Activated CD4-positive, CD25-positive, alpha-beta regulatory T cell treated with anti-CD3 and anti-CD28 coated beads, Interleukin-2, amount 50 U/mL, for 72 hours (primary cell): ENCODE results near the gene MFAP4.

ENCODE experiments used
- DNase-seq: peaks from one replicate; pipeline ENCODE4 v3.0.0; 2021

The MFAP4 gene

GRCh38 chr17:19384723-19385391 is 2.1 kb downstream of the MFAP4 start:
- DNase-seq: no peak

GRCh38 chr17:19383681-19384470 is 3.1 kb downstream of the MFAP4 start:
- DNase-seq: no peak

GRCh38 chr17:19382531-19383444 is 4.2 kb downstream of the MFAP4 start:
- DNase-seq: no peak

GRCh38 chr17:19381741-19382444 is 5.1 kb downstream of the MFAP4 start:
- no peak for DNase-seq

GRCh38 chr17:19381361-19381740 is 5.6 kb downstream of the MFAP4 start:
- no peak for DNase-seq

- DNase-seq: no peak
These were observed 6.3 kb downstream of the MFAP4 start for GRCh38 chr17:19380481-19381301.

GRCh38 chr17:19379361-19380065 is 7.5 kb downstream of the MFAP4 start:
- DNase-seq: no peak

- DNase-seq: no peak
These were observed 8.3 kb downstream of the MFAP4 start, which contains the start of gene MAPK7 for GRCh38 chr17:19378416-19379360. TSS of gene MAPK7 (plus strand) at chr17:19378498. CDS start at chr17:19378901, 403 bp downstream.

GRCh38 chr17:19377602-19378415 is 9.2 kb downstream of the MFAP4 start:
- peak; percentile 95 for DNase-seq

- DNase-seq: no peak
These were observed 10.2 kb downstream of the MFAP4 start for GRCh38 chr17:19376811-19377210.

- no peak for DNase-seq
These were observed 11.3 kb downstream of the MFAP4 start for GRCh38 chr17:19375732-19376131.

- DNase-seq: no peak
These were observed 12.9 kb downstream of the MFAP4 start for GRCh38 chr17:19374136-19374535.

GRCh38 chr17:19372866-19373504 is 14.0 kb downstream of the MFAP4 start:
- DNase-seq: no peak

- DNase-seq: no peak
These were observed 14.6 kb downstream of the MFAP4 start for GRCh38 chr17:19372439-19372838.

- no peak for DNase-seq
These were observed 15.0 kb downstream of the MFAP4 start for GRCh38 chr17:19372011-19372370.

- DNase-seq: no peak
These were observed 15.6 kb downstream of the MFAP4 start for GRCh38 chr17:19371259-19372010.

- no peak for DNase-seq
These were observed 16.5 kb downstream of the MFAP4 start for GRCh38 chr17:19370493-19370960.
